ACHN (cell line): Measurements from ENCODE around the gene PABPN1.
"Not testable (repeated sequence)": the region's sequence is repeated elsewhere in the genome, so short reads cannot be mapped to it uniquely, and the experiment has no call there.

Experiments used
- DNase-seq: peaks from one replicate; pipeline ENCODE4 v3.0.0-alpha.2; 2015
- in situ Hi-C: cut with HindIII; loops from 2 replicates; pipeline ENCODE4 v1.10.0; 2017; ENCODE audit warnings: low sequenced_read_pairs, low pct_ligation_motif_present, low pct_unique_long_range_greater_than_20kb

PABPN1 gene

GRCh38 chr14:23320584-23321571 is at the start of gene PABPN1:
TSS of gene PABPN1 (plus strand) at chr14:23321457. CDS start at chr14:23321470, 13 bp downstream.
- DNase-seq: peak; percentile 99
- in situ Hi-C loops: no loop called here

- in situ Hi-C loops: no loop called here
- DNase-seq: no peak
These were observed 45.8 kb upstream of the PABPN1 start for GRCh38 chr14:23275412-23275811.

GRCh38 chr14:23277189-23277588 is 44.1 kb upstream of the PABPN1 start:
- in situ Hi-C loops: no loop called here
- no peak for DNase-seq

- not testable (repeated sequence) for DNase-seq
These were observed 43.3 kb upstream of the PABPN1 start for GRCh38 chr14:23277928-23278327.

GRCh38 chr14:23281247-23281646 is 40.0 kb upstream of the PABPN1 start:
- DNase-seq: no peak
- in situ Hi-C loops: no loop called here

More at GRCh38 chr14:23277928-23278327, 43.3 kb upstream of the PABPN1 start:
- in situ Hi-C loops: not testable (repeated sequence)

- in situ Hi-C loops: no loop called here
- DNase-seq: peak; percentile 9
These were observed 36.4 kb upstream of the PABPN1 start for GRCh38 chr14:23284654-23285529.

- in situ Hi-C loops: no loop called here
- peak; percentile 18 for DNase-seq
These were observed 35.7 kb upstream of the PABPN1 start for GRCh38 chr14:23285530-23286019.

GRCh38 chr14:23286020-23286901 is 35.0 kb upstream of the PABPN1 start, which contains the start of gene HOMEZ:
TSS of gene HOMEZ (minus strand) at chr14:23286132. CDS start at chr14:23285952, 180 bp downstream.
- DNase-seq: peak; percentile 96
- in situ Hi-C loops: no loop called here

- in situ Hi-C loops: no loop called here
- no peak for DNase-seq
These were observed 34.3 kb upstream of the PABPN1 start for GRCh38 chr14:23286902-23287479.

- in situ Hi-C loops: no loop called here
- peak; percentile 55 for DNase-seq
These were observed 26.3 kb upstream of the PABPN1 start for GRCh38 chr14:23294734-23295561.

GRCh38 chr14:23296012-23296777 is 25.1 kb upstream of the PABPN1 start:
- DNase-seq: no peak
- in situ Hi-C loops: no loop called here

GRCh38 chr14:23297096-23297495 is 24.2 kb upstream of the PABPN1 start:
- in situ Hi-C loops: no loop called here
- DNase-seq: no peak

- no peak for DNase-seq
- in situ Hi-C loops: no loop called here
These were observed 23.5 kb upstream of the PABPN1 start for GRCh38 chr14:23297611-23298277.

- in situ Hi-C loops: no loop called here
- DNase-seq: peak; percentile 42
These were observed 21.9 kb upstream of the PABPN1 start for GRCh38 chr14:23299211-23299957.
